ENCODE measurements around the gene NTSR2. TPM values are rescaled to one million over a fixed set of nuclear protein-coding genes. Genes with fewer than 3 reads are reported as not detected.

NTSR2 gene
- total and polyA plus RNA-seq, 2 donors (not counting 3 experiments of a cell fraction or from before 2014, with no cell fraction given): not detected

DNA sequence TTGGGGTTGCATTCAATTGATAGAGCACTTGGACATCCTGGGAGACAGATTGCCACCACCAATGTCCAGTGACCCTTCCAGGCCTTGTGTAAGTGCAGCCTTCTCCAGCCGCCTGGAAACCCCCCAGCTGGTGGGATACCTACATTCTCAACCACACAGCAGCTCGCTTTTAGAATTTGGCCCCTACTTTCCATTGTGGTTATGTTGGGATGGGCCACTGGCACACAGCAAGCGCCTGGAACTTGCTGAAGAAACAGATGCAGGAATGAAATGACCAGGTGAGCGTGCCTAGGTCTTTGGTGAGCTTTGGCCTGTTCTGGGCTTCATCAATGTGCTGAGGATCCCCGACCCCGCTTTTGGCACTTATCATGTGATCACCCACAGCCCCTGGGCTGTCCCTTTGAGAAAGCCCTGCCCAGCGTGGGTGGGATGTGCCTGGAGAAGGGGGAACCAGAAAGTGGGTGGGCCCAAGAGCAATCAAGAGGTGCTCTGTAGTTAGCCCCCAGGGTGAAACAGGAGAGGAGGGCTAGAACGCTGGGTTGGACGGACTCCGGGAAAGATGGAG lies 16.0 kb upstream of the NTSR2 start:
- no TSS peak for BruUV-seq (replicated peaks)
- POLR2A ChIA-PET: no interaction called here
- DNase-seq (ENCODE audit: low read depth, low spot score) (no peak), FAIRE-seq (no peak)
- CTCF ChIA-PET: interaction anchor here (0.7 to 5.7 kb wide), 4 partner anchors 79 to 212 kb away, joined by 3 to 188 read pairs (median 10); no protein-coding TSS in a partner anchor
- H3K4me3 ChIP-seq (replicated peaks in 1 of 3; ENCODE audit: insufficient read depth in 1 of 3, low read depth in 1 of 3, low read length in 3 of 3): no peak overlapping the region
- peaks cover 4 to 9% of the 10 kb centered on the region in 2 experiments for H3K27me3 ChIP-seq (ENCODE audit: control insufficient read depth in 2 of 2, insufficient read depth in 2 of 2, low read length in 2 of 2)
- H3K9me3 ChIP-seq (replicated peaks; ENCODE audit: control insufficient read depth, insufficient read depth, low read length): no peaks in the 10 kb centered on the region
- H3K4me1 ChIP-seq (ENCODE audit: control insufficient read depth, extremely low read depth, insufficient read depth, low read length): peaks cover 3% of the 10 kb centered on the region
- intact Hi-C loops (cut with micrococcal nuclease) (no loop called here), dilution Hi-C loops (cut with MboI; ENCODE audit: extremely low pct_ligation_motif_present, low sequenced_read_pairs) (no loop called here)
- TF ChIP-seq MYC (IDR thresholded peaks at IDR 0.05; ENCODE audit: low read depth, low read length): no peak
- no peak for TF ChIP-seq POLR2A (IDR thresholded peaks at IDR 0.05; ENCODE audit: low read depth, low read length)
- TF ChIP-seq JUN (IDR thresholded peaks at IDR 0.05; ENCODE audit: borderline replicate concordance, insufficient read depth, insufficient read length, low read depth): no peak
- no peak for TF ChIP-seq FOS (IDR thresholded peaks at IDR 0.05; ENCODE audit: borderline replicate concordance, insufficient read depth, low read length)
- TF ChIP-seq MAX (IDR thresholded peaks at IDR 0.05; ENCODE audit: insufficient read depth, insufficient read length): no peak
- TF ChIP-seq CTCF (IDR thresholded peaks at IDR 0.05; ENCODE audit: extremely low read depth in 1 of 2, insufficient read depth in 1 of 2, low read depth in 1 of 2, low read length in 2 of 2): no peak
- TF ChIP-seq POLR2AphosphoS5 (IDR thresholded peaks at IDR 0.05; ENCODE audit: insufficient read depth, low read depth, low read length): no peak
- no peak for TF ChIP-seq GATA2 (IDR thresholded peaks at IDR 0.05; ENCODE audit: insufficient read depth, insufficient read length, low read depth, low read length)
- no peak for TF ChIP-seq EZH2 (IDR thresholded peaks at IDR 0.05; ENCODE audit: borderline replicate concordance, low read depth, low read length, severe bottlenecking)
- H3K79me2 ChIP-seq (ENCODE audit: control insufficient read depth, insufficient read depth, low read length): no peaks in the 10 kb centered on the region
- no peak overlapping the region for H3K4me2 ChIP-seq (ENCODE audit: insufficient read depth, low read length)
- no peaks in the 10 kb centered on the region for H3K36me3 ChIP-seq (ENCODE audit: control insufficient read depth in 2 of 2, extremely low read depth in 1 of 2, insufficient read depth in 2 of 2, low read length in 2 of 2)
- no peak overlapping the region for H2AFZ ChIP-seq (ENCODE audit: low read depth, low read length)
- no peaks in the 10 kb centered on the region for H4K20me1 ChIP-seq (replicated peaks; ENCODE audit: control insufficient read depth, extremely low read depth, insufficient read depth, low read length)
- H3K27ac ChIP-seq (ENCODE audit: insufficient read depth, low read depth, low read length): no peak overlapping the region
- H3K9me1 ChIP-seq (replicated peaks; ENCODE audit: control insufficient read depth, extremely low read depth, insufficient read depth, low read length): no peaks in the 10 kb centered on the region
- H3K9ac ChIP-seq (replicated peaks; ENCODE audit: extremely low read depth, insufficient read depth, low read length): no peak overlapping the region
